GM12878 (cell line): Measurements from ENCODE around the gene GH1. TPM values are rescaled to one million over a fixed set of nuclear protein-coding genes. Genes with fewer than 3 reads are reported as not detected.

ENCODE experiments used
- ATAC-seq: fragments of 200-7000 bp; cut with Tn5 transposase; 3 replicates; pipeline ENCODE4 v1.9.1; 2020; ENCODE audit warnings: mild to moderate bottlenecking, moderate library complexity
- BruUV-seq: library from RNA; stranded (reverse); fragments of 400-500 nt; replicated peaks from 2 replicates; lab custom pipeline; 2021; lab: Mats Ljungman, UMichigan
- CTCF ChIA-PET: fragments of 300-600 bp; sonication (Branson Sonifier 250); formaldehyde crosslinking; extraction: SDS; loops from one replicate; lab custom pipeline; 2021; ENCODE audit warnings: inconsistent platforms; lab: Yijun Ruan, JAX
- POLR2A ChIA-PET: fragments of 350-600 bp; formaldehyde crosslinking; extraction: SDS; loops from one replicate; lab custom pipeline; 2021; ENCODE audit warnings: inconsistent platforms; lab: Charles Lee
- RAD21 ChIA-PET: fragments of 300-600 bp; sonication (Branson Sonifier 250); formaldehyde crosslinking; loops from one replicate; lab custom pipeline; 2023; ENCODE audit warnings: antibody characterized with exemption; ENCODE audit not compliant: unreplicated experiment; lab: Charles Lee
- SMC1A ChIA-PET: fragments of 300-600 bp; sonication (Branson Sonifier 250); formaldehyde crosslinking; loops from one replicate; lab custom pipeline; 2023; ENCODE audit not compliant: unreplicated experiment, uncharacterized antibody; lab: Charles Lee
- DNase-seq: peaks from one replicate; pipeline ENCODE4 v3.0.0-alpha.2; 2011; ENCODE audit warnings: low read depth, low spot score
- FAIRE-seq: peaks from 3 replicates; lab custom pipeline; 2011; peaks lifted over from hg19 to GRCh38; lab: Jason Lieb, UNC
- H2AFZ ChIP-seq: 2 replicates; pipeline ENCODE4 v1.6.0; 2011; ENCODE audit warnings: low read depth, low read length, control low read depth; ENCODE audit not compliant: control insufficient read depth
- H3K27ac ChIP-seq: 2 replicates; pipeline ENCODE4 v1.5.1; 2011; ENCODE audit warnings: control low read depth; ENCODE audit not compliant: control insufficient read depth, insufficient read depth
- H3K27me3 ChIP-seq, 2 experiments: replicated peaks in 1 of 2; 2 replicates each; pipeline versions ENCODE4 v1.6.0 to v1.6.1; 2011; ENCODE audit warnings: low read length in 1 of 2; ENCODE audit not compliant: control insufficient read depth in 2 of 2, insufficient read depth in 2 of 2
- H3K36me3 ChIP-seq, 2 experiments: 2 replicates each; pipeline ENCODE4 v1.5.1; 2011; ENCODE audit warnings: low read length in 1 of 2; ENCODE audit not compliant: control insufficient read depth in 2 of 2, insufficient read depth in 2 of 2
- H3K4me1 ChIP-seq: 2 replicates; pipeline ENCODE4 v1.6.1; 2011; ENCODE audit warnings: mild to moderate bottlenecking, low read length, moderate library complexity, mixed read lengths; ENCODE audit not compliant: control insufficient read depth, insufficient read depth
- H3K4me2 ChIP-seq: 2 replicates; pipeline ENCODE4 v1.6.0; 2011; ENCODE audit warnings: control low read depth; ENCODE audit not compliant: control insufficient read depth, insufficient read depth
- H3K4me3 ChIP-seq: fragments of 200-600 bp; sonication (generic); 2 replicates; pipeline ENCODE4 v1.5.1; 2016
- H3K79me2 ChIP-seq: 2 replicates; pipeline ENCODE4 v1.6.0; 2011; ENCODE audit warnings: low read length; ENCODE audit not compliant: control insufficient read depth, insufficient read depth
- H3K9ac ChIP-seq: 2 replicates; pipeline ENCODE4 v1.8.0; 2011; ENCODE audit warnings: low read length, control low read depth, mixed read lengths; ENCODE audit not compliant: control insufficient read depth, insufficient read depth
- H3K9me3 ChIP-seq: replicated peaks from 3 replicates; pipeline ENCODE4 v1.5.1; 2011; ENCODE audit warnings: mild to moderate bottlenecking, low read length; ENCODE audit not compliant: control insufficient read depth, insufficient read depth
- H4K20me1 ChIP-seq: 2 replicates; pipeline ENCODE4 v1.6.0; 2011; ENCODE audit not compliant: control insufficient read depth, insufficient read depth
- BHLHE40 ChIP-seq, 2 experiments: fragments of 450-650 bp in 1 of 2; IDR thresholded peaks; 2 replicates each; pipeline ENCODE4 v1.6.1; 2011 to 2017; ENCODE audit warnings: low read depth in 2 of 2, borderline replicate concordance in 1 of 2, improper control_type of control experiment in 1 of 2, low read length in 1 of 2, mild to moderate bottlenecking in 1 of 2
- CREB1 ChIP-seq: IDR thresholded peaks from 2 replicates; pipeline ENCODE4 v1.6.1; 2012; ENCODE audit warnings: low read depth, mild to moderate bottlenecking, inconsistent platforms
- EP300 ChIP-seq, 2 experiments: fragments of 150-350 bp in 1 of 2; IDR thresholded peaks; 2 replicates each; pipeline ENCODE4 v1.6.1; 2011 to 2012; ENCODE audit warnings: low read depth in 2 of 2, low read length in 2 of 2, borderline replicate concordance in 1 of 2, improper control_type of control experiment in 1 of 2, inconsistent platforms in 1 of 2; ENCODE audit not compliant: control insufficient read depth in 1 of 2
- EZH2 ChIP-seq: IDR thresholded peaks from 2 replicates; pipeline ENCODE4 v1.6.1; 2012; ENCODE audit warnings: low read depth, mild to moderate bottlenecking, control low read depth, inconsistent platforms, low read length, borderline replicate concordance; ENCODE audit not compliant: control insufficient read depth
- IKZF1 ChIP-seq: fragments of 450-650 bp; conservative IDR thresholded peaks from 2 replicates; pipeline ENCODE4 v1.6.1; 2017; ENCODE audit warnings: antibody characterized with exemption, mild to moderate bottlenecking
- JUNB ChIP-seq: IDR thresholded peaks from 2 replicates; pipeline ENCODE4 v1.6.1; 2016; ENCODE audit warnings: antibody characterized with exemption, mild to moderate bottlenecking
- MTA2 ChIP-seq: fragments of 450-650 bp; IDR thresholded peaks from 2 replicates; pipeline ENCODE4 v1.6.1; 2016; ENCODE audit warnings: low read depth, mild to moderate bottlenecking, moderate library complexity
- MXI1 ChIP-seq: fragments of 150-350 bp; IDR thresholded peaks from 2 replicates; pipeline ENCODE4 v1.6.1; 2011; ENCODE audit warnings: low read depth, mild to moderate bottlenecking, inconsistent platforms, low read length, improper control_type of control experiment
- MYC ChIP-seq: IDR thresholded peaks from 2 replicates; pipeline ENCODE4 v1.6.1; 2011; ENCODE audit warnings: mild to moderate bottlenecking, low read length, moderate library complexity, inconsistent platforms; ENCODE audit not compliant: insufficient read depth, insufficient replicate concordance, insufficient read length, severe bottlenecking
- RB1 ChIP-seq: fragments of 450-650 bp; formaldehyde crosslinking; IDR thresholded peaks from 2 replicates; pipeline ENCODE4 v1.6.1; 2017; ENCODE audit warnings: mild to moderate bottlenecking, borderline replicate concordance
- SIN3A ChIP-seq: IDR thresholded peaks from 2 replicates; pipeline ENCODE4 v1.6.1; 2012; ENCODE audit warnings: low read depth, low read length, improper control_type of control experiment
- TBL1XR1 ChIP-seq: IDR thresholded peaks from 2 replicates; pipeline ENCODE4 v1.6.1; 2012; ENCODE audit warnings: low read depth, low read length, improper control_type of control experiment
- ZNF207 ChIP-seq: fragments of 450-650 bp; IDR thresholded peaks from 2 replicates; pipeline ENCODE4 v1.6.1; 2014; ENCODE audit warnings: antibody characterized with exemption, mild to moderate bottlenecking, borderline replicate concordance
- WGBS: methylation state at CpG from one replicate; pipeline ENCODE4 v1.1.6; 2016; ENCODE audit warnings: low lambda C conversion rate; ENCODE audit not compliant: insufficient replicate concordance, insufficient coverage; ENCODE audit errors: missing lambda C conversion rate; 5-methylcytosine and 5-hydroxymethylcytosine counted together
- in situ Hi-C: fragments of 300-500 bp; cut with MboI; formaldehyde crosslinking; loops from 9 replicates; pipeline ENCODE4 v1.14.3; 2018; ENCODE audit warnings: mixed read lengths
- intact Hi-C: fragments of 100-400 bp; cut with micrococcal nuclease; formaldehyde crosslinking; loops from one replicate; pipeline ENCODE4 v1.14.2; 2022; ENCODE audit not compliant: unreplicated experiment
- polyA plus RNA-seq, 11 experiments: library from polyadenylated mRNA; depleted of rRNA in 4 of 11; unstranded in 6 of 11; stranded (reverse) in 5 of 11; fragments of >200 nt; fragmentation: Nextera tagmentation in 4 of 11; fragmentation: Illumina TruSeq in 1 of 11; extraction: Ambion mirVana in 4 of 11; extraction: Trizol in 1 of 11; gene quantifications; 1 replicate in 1 of 11; 2 replicates in 10 of 11; pipeline versions ENCODE4 v1.2.1 to v1.2.3, GENCODE V29; 2011 to 2016; ENCODE audit warnings: inconsistent platforms in 2 of 11, missing spikeins in 2 of 11, low read depth in 1 of 11
- total RNA-seq, 4 experiments: library from RNA; depleted of rRNA in 3 of 4; stranded (reverse); fragments of >200 nt in 3 of 4; fragmentation: Illumina TruSeq in 1 of 4; extraction: Trizol in 1 of 4; gene quantifications; 2 replicates each; pipeline versions ENCODE4 v1.2.1 to v1.2.3, GENCODE V29; 2013 to 2021
- TF ChIP-seq, protein P1 (sequence below): fragments of 450-650 bp; formaldehyde crosslinking; IDR thresholded peaks from 2 replicates; pipeline ENCODE4 v1.5.0; 2022; ENCODE audit warnings: mild to moderate bottlenecking, missing genetic modification characterization

Gene GH1
- total and polyA plus RNA-seq, 10 of the 15 experiments (the other 5 are each of a cell fraction or from before 2014, with no cell fraction given): 0.13 to 0.42 TPM; not detected in 8

DNA sequence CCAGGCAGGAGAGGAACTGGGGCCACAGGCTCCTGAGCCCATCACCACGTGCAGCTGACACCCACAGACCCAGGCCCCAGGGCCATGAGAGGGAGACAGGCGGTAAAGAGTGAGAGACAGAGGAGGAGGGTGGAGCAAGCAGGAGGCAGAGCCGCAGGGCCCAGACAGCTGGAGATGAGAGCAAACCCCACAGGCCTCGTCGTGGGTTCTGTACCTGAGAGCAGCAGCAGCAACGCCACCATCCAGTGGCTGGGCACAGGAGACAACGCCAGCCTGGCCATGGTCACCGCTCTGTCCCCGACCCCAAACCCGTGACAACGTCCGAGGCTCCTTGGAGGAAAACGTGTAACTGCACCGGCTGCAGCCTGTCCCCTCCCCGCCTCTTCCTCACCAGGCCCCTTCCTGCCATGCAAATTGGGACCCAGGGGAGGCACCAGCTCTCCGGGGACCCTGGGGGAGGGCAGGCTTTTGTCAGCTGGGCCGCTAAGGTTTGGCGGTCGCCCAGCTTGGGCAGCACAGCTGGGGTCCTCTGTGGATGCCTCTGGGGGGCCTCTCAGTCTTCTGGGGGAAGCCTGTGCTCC, 13.4 kb upstream of the GH1 start, which contains the start of gene CD79B:
Gene CD79B (minus strand): TSS at position 351 of the 581 bp plus-strand sequence. CDS start 70 bp downstream, at position 281.
- Histone ChIP-seq H3K27ac (peak within 1 kb of the TSS; percentile 89), H3K4me3 (peak within 1 kb of the TSS; percentile 98), H3K4me1 (peaks cover 46% of the 10 kb centered on the region), H3K4me2 (peak within 1 kb of the TSS; percentile 98), H4K20me1 (no peaks in the 10 kb centered on the region), H3K36me3 (peaks cover 7 to 11% of the 10 kb centered on the region in 2 experiments; a peak in 2 of 4 replicates), H3K27me3 (no peaks in the 10 kb centered on the region), H3K79me2 (peaks cover 32% of the 10 kb centered on the region), H3K9me3 (no peaks in the 10 kb centered on the region), H2AFZ (peak within 1 kb of the TSS; percentile 72), H3K9ac (peak within 1 kb of the TSS; percentile 86)
- BruUV-seq: no TSS peak
- CTCF ChIA-PET: interaction anchor here (0.6 to 8.7 kb wide), 19 partner anchors 10 to 480 kb away, joined by 3 to 153 read pairs (median 4); partner anchors contain the start of genes GH1 and ICAM2
- POLR2A ChIA-PET: interaction anchor here (0.6 to 5.9 kb wide), 12 partner anchors 10 to 202 kb away, joined by 3 to 68 read pairs (median 5); partner anchors contain the start of genes ERN1 and ICAM2
- RAD21 ChIA-PET: interaction anchor here (0.7 to 9.0 kb wide), 15 partner anchors 12 to 331 kb away, joined by 3 to 130 read pairs (median 5); partner anchors contain the start of genes GH1, ICAM2 and TEX2
- in situ Hi-C loops: no loop called here
- SMC1A ChIA-PET: interaction anchor here (0.7 to 9.0 kb wide), 11 partner anchors 12 to 202 kb away, joined by 3 to 111 read pairs (median 6); partner anchors contain the start of genes GH1 and ICAM2
- FAIRE-seq: peak; percentile 61
- peak; percentile 88 for ATAC-seq
- intact Hi-C loops: no loop called here
- WGBS: 1% methylated on average over 19 of the region's 19 CpGs
- no peak for DNase-seq
- TF ChIP-seq CREB1: 0 out of 2 replicates have a peak, but pooled peaks have one; percentile 35
- peak; percentile 36; the same call in 1 of the 2 replicates for TF ChIP-seq TBL1XR1
- peak; percentile 77 for TF ChIP-seq IKZF1
- TF ChIP-seq MXI1: peak; percentile 83
- no peak for TF ChIP-seq JUNB
- TF ChIP-seq, protein P1, sequence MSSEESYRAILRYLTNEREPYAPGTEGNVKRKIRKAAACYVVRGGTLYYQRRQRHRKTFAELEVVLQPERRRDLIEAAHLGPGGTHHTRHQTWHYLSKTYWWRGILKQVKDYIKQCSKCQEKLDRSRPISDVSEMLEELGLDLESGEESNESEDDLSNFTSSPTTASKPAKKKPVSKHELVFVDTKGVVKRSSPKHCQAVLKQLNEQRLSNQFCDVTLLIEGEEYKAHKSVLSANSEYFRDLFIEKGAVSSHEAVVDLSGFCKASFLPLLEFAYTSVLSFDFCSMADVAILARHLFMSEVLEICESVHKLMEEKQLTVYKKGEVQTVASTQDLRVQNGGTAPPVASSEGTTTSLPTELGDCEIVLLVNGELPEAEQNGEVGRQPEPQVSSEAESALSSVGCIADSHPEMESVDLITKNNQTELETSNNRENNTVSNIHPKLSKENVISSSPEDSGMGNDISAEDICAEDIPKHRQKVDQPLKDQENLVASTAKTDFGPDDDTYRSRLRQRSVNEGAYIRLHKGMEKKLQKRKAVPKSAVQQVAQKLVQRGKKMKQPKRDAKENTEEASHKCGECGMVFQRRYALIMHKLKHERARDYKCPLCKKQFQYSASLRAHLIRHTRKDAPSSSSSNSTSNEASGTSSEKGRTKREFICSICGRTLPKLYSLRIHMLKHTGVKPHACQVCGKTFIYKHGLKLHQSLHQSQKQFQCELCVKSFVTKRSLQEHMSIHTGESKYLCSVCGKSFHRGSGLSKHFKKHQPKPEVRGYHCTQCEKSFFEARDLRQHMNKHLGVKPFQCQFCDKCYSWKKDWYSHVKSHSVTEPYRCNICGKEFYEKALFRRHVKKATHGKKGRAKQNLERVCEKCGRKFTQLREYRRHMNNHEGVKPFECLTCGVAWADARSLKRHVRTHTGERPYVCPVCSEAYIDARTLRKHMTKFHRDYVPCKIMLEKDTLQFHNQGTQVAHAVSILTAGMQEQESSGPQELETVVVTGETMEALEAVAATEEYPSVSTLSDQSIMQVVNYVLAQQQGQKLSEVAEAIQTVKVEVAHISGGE: no peak
- TF ChIP-seq ZNF207: peak; percentile 22; the same call in 1 of the 2 replicates
- peak; percentile 52 for TF ChIP-seq MYC
- no peak; the same call in 1 of the 2 replicates for TF ChIP-seq MTA2
- peak; percentile 95 for TF ChIP-seq RB1
- TF ChIP-seq EP300 (IDR thresholded peaks at IDR 0.05; ENCODE audit: borderline replicate concordance in 1 of 2, control insufficient read depth in 1 of 2, low read depth in 2 of 2, low read length in 2 of 2): peak; percentile 5 to 33; a peak in 2 of 4 replicates
- peak; percentile 80 to 83 for TF ChIP-seq BHLHE40 (IDR thresholded peaks at IDR 0.05; ENCODE audit: borderline replicate concordance in 1 of 2, low read depth in 2 of 2, low read length in 1 of 2)
- no peak for TF ChIP-seq EZH2
- TF ChIP-seq SIN3A: peak; percentile 76
